T-helper 22 cell (primary cell): ENCODE measurements around the gene SLC25A10.
"Not testable (repeated sequence)": the region's sequence is repeated elsewhere in the genome, so short reads cannot be mapped to it uniquely, and the experiment has no call there.

Source experiments
- DNase-seq: peaks from one replicate; pipeline ENCODE4 v3.0.0-alpha.2; 2020; ENCODE audit warnings: low read depth

Gene SLC25A10, protein sequence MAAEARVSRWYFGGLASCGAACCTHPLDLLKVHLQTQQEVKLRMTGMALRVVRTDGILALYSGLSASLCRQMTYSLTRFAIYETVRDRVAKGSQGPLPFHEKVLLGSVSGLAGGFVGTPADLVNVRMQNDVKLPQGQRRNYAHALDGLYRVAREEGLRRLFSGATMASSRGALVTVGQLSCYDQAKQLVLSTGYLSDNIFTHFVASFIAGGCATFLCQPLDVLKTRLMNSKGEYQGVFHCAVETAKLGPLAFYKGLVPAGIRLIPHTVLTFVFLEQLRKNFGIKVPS

DNA sequence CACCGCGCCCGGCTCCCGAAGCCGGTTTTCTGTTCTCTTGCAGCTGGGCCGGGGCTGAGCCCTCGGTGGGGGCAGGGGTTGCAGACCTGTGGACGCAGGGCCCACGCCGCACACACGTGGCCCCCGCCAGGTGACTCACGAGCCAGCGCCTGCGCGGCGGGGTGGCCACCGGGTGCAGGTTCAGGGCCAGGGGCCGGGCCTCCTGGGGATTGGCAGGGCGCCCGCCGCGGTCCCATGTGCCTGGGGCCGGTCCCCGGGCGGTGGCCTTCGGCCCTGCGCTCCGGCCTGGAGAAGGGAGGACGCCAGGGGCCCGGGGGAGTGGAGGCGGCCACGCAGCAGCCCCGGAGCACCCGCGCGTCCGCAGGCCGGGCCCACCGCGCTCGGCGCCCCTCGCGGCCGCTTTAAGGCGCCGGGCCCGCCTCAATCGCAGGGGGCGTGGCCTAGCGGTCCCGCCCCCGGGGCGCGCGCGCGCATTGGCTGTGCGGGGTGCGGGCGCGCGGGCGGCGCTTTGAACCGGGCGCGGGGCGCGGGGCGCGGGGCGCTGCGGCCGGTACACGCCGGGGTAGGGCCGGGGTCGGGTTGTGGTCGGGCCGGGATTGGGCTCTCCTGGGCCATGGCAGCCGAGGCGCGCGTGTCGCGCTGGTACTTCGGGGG lies at the start of gene SLC25A10:
SLC25A10 (plus strand) TSS at position 471 of the 654 bp plus-strand sequence; CDS start at position 614, 143 bp downstream.
- peak; percentile 61 for DNase-seq

DNA sequence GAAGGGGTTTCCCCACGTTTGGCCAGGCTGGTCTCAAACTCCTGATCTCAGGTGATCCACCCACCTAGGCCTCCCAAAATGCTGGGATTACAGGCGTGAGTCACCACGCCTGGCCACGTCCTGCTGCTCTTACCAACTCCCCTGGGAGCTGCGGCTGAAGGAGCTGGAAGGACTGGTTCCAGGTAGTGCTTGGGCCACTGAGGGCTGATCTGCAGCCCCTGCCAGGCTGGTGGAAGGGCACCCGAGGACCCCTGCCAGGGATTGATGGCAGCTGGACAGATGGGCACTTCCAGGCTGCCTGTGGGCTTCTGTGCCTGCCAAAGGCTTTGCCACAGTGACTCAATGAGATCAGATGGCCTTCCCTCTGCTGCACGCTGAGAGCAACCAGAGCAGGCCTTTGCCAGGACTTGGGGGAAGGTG lies 48.0 kb upstream of the SLC25A10 start:
- DNase-seq: no peak

DNA sequence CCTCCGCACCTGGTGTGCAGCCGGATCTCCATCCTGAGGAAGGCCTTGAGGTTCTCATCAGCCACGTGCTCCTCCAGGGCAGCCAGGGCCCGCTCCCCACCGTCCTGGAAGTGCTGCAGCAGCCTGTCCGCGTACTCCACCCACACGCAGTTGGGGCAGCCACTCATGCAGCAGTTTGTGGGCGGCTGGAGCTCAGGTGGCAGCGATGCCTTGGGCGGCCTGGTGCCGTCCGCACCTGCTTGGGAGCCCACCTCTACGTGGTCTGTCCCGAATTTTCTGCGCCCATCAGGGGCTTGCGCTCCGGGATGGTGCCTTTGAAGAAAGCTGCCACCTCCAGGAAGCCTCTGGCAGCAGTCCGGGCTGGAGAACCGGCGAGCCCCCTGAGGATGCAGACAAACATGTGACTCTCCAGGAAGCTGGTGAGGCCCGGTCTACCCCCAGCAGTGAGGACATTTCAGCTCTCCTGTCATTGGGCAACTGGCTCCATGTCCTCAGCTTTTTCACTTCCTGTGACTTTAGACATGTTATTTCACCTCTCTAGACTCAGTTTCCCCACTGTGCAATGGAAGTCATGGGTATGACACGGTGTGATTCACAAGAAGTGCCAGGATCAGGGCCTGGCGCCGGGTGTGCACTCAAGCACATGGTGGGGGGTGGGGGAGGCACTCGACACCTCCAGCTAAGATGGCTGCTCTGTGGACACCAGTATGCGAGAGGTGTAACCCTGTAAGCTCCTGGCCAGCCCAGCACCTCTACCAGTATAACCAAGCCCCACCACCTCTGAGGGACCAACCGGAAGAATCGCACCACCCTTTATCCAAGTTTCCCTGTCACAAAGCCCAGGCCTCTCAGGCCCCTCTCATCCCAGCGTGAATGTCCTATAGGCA lies 46.6 kb upstream of the SLC25A10 start:
- no peak for DNase-seq

DNA sequence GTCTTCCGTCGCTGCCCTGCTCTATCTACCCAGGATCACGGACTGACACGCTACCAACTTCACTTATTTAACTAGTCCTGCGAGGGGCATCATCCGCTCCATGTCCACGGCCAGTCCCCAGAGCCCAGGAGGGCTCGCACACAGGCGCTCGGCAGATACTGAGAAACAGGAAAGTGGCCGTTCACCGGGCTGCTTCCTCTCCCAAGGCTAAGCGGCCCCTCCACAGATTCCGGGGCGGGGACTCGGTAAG lies 46.1 kb upstream of the SLC25A10 start:
- no peak for DNase-seq

DNA sequence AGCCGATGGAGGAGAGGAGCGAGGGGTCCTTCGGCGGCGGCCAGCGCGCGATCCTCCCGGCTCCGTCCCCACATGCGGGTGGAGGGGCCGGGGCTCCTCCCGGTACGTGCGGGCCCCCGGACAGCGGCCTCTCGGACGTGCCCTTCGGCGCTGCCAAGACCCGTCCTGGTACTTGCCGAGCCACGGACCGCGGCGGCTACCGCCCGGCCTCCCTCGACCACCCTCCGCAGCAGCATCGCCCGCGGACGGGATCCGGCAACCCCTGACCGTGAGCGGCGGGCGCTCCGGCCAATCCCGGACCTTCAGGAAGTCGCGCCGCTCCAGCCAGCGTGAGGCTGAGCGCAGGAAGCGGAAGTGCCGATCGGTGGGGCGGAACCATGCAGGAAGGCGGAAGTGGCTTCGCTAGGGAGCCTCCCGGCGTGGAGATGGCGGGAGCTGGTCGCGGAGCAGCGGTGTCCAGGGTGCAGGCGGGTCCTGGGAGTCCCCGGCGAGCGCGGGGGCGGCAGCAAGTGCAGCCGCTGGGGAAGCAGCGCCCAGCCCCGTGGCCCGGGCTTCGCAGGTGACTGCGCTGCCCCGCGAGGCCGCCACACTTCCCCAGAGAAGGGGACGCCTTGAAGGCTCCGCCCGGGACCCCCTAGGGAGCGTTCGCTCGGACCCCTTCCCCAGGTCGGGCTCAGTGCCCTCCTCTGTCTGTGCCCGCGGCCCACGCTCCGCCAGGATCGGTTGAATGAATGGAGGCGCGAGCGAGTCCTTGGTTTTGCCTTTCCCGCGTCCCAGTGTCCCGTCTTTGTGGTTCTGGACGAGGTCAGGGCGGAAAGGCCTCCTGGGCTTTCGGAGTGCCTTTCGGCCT lies 45.5 kb upstream of the SLC25A10 start, which contains the start of the genes CCDC137 and OXLD1:
CCDC137 (plus strand) TSS at position 396 of the 850 bp plus-strand sequence; CDS start at position 426, 30 bp downstream.
OXLD1 (minus strand) TSS at position 264 of the 850 bp plus-strand sequence; CDS start at position 236, 28 bp downstream.
- DNase-seq: peak; percentile 90

DNA sequence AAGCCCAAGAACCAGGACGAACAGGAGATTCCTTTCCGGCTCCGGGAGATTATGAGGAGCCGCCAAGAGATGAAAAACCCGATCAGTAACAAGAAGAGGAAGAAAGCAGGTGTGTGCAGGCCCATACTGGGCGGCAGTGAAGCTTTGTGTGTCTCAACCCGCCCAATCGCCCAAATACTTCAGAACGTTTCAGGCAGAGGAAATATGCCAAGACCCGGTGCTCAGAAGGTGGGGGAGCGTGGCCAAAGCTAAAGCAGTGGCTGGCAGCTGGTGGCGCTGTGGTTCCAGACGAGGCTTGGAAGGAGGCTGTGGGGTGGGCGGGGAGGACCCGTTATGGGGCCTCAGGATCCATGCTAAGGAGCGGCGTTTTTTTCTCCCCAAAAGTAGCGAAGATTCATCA lies 44.3 kb upstream of the SLC25A10 start:
- DNase-seq: no peak

DNA sequence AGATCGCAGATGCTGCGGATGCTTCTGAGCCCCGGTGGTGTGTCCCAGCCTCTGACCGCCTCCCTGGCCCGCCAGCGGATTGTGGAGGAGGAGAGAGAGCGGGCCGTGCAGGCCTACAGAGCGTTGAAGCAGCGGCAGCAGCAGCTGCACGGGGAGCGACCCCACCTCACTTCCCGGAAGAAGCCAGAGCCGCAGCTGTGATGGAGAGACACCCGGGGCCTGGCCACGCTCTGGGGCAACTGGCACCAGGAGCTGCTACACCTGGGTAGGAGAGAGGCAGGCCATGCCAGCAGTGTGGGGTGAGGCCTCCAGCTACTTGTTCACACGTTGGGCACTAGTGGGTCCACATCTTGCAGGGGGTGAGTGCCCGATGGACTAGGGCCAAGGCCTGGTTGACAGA lies 39.6 kb upstream of the SLC25A10 start:
- DNase-seq: no peak

DNA sequence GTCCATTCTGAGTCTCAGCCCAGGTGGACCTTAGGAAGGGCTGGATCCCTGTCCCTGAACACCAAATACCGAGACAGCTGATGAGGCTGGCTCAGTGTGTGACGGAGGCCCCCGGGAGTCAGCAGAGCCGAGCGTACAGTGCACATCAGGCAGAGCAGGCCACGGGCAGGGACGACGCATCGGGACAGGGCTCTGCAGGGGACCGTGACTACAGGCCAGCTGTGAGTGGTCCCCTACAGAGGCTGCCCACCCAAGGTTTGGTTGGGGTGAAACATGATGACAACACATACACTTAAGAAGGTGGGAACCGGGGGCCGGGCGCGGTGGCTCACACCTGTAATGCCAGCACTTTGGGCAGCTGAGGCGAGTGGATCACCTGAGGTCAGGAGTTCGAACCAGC lies 39.1 kb upstream of the SLC25A10 start:
- no peak for DNase-seq

DNA sequence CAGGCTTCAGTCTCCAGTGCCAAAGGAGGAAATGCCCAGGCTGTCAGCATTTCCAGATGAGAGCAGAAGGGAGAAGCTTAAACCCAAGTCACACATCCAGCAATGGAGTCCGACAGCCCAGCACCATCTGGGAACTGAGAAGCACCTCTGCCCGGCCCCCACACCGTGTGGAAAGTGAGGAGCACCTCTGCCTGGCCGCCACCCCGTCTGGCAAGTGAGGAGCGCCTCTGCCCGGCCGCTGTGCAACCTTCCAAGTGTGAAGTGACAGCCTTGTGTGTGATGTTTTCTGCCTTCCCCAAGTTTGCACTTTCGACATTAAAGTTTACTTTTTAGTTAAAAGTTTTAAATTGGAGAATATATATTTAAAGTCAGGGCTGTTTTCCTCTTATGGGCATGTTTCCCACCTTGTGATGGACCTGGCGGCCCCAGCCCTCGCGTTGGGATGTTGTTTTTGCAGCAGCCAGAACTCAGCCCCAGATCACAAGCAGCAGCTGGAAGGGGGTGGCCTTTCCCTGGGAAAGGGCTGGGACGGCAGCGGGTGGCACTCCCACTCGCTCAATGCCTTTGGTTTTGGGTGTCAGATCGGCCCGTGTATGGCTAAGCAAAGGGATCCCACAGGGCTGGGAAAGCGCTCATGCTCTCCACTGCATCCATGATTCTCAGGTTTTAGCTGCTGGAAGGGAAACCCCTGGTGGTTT lies 38.4 kb upstream of the SLC25A10 start:
- DNase-seq: no peak

DNA sequence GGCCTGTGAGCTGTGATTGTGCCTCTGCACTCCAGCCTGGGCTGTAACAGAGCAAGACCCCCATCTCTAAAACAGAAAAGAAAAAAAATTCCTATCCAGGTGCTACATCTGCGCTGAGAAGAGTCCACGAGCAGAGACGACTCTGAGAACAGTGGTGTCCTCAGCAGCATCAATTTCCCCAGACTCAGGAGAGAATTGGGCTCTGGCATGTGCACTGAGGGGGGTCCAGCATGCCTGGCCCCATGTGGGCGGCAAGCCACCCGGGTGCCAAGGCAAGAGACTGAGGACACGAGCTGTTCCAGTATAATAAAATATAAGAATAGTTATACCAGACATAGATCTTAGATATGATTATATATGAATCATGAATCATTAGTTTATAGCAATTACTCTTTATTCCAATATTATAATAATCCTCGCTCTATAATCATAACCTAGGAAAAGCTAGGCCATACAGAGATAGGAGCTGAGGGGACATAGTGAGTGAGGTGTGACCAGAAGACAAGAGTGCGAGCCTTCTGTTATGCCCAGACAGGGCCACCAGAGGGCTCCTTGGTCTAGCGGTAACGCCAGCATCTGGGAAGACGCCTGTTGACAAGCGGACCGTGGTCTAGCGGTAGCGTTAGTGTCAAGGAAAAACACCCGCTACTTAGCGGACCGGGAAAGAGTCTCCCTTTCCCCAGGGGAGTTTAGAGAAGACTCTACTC lies 36.4 kb upstream of the SLC25A10 start:
- DNase-seq: not testable (repeated sequence)

DNA sequence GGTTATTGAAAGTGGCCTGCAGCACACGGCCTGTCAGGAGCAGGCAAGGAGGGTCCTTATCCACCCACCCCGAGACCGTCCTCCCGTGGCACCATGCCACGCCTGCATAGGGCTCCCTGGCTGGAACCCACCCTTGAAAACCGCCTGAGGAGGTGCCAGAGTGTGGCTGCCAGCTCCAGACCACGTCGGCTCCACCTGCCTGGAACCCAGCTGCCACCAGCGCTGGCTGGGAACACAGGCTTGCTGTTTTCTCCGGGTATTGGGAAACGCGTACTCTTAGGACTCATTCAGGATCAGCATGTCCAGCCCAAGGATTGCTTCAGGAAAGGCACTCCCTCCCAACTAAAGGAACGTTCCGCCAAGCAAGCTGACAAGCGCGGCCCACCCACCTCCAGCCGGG lies 35.2 kb upstream of the SLC25A10 start:
- DNase-seq: no peak

DNA sequence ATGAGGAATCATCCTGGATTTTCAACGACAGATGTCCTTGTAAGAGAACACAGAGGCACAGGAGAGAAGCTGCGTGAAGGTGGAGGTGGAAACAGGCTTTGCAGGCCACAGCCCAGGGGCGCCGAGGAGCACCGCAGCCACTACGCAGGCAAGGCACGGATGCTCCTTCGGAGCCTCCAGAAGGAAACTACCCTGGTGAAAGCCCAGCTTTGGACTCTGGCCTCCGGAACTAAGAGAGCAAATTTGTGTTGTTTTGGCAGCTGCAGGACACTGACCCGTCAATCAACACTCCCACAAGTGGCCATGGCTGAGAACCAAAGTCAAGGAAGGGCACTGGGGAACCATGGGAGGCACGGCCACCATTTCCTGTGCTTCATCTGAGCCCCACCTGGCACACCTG lies 31.9 kb upstream of the SLC25A10 start:
- no peak for DNase-seq

DNA sequence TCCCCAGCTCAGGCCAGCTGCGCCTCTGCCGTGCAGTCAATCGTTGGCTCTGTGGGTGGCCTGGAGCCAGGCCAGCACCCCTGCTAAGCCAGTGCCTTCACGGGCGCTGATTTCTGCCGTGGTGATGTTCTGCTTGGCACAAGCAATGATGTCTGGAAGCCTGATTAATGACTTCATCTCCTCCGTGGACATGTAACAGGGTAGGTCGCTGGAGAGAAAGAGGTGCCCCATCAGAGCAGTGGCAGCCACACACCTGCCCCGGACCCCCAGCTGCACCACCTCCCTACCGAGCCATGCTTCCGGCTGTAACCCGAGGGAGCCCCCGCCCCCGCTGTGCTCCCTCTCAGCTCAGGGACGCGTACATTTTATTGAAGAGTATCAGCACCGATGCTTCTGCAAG lies 30.4 kb upstream of the SLC25A10 start:
- no peak for DNase-seq

DNA sequence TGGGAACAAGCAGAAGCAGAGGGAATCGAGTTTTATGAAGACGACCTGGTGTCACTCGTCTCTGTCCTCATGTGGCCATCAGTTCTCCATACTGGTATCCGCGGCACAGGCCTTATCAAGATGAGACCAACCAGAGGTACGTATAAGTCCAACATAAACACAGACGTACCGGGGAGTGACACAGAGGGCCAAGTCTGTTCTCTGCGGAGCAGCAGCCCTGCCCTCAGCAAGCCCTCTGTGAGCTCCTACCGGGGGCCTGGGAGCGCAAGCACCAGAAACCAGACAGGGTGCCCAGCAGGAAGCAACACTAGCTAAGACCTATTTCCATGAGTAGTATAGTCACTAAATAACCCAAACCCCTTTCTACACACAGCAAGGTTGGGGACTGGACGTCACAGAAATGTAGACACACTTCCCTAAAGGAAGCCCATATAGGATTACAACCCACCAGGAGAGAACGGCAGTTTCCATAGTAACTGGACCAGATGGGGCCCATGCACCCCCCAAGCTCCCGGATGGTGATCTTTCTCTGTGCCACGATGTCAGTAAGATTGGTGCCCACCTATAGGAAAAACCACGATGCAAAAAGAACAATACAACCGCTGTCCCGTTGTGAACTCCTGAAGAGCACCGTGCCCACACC lies 29.4 kb upstream of the SLC25A10 start:
- DNase-seq: no peak

DNA sequence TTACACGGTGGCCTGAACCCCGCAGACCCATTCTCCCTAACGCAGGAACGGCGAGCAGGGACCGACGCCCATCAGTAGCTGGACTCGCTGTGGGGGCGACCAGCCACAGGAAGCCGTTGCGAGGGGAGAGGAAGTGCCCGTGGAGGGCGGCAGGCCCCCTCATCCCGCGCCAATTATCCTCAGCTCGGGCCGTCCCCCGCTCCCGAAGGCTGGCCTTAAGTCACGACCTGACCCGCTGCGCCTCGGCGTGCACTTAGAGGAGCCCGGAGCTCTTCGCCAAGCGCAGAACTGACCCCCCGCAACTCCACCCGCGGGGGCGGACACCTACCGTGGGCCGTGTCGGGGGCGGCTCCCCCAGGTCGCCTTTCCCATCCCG lies 28.9 kb upstream of the SLC25A10 start:
- DNase-seq: no peak

DNA sequence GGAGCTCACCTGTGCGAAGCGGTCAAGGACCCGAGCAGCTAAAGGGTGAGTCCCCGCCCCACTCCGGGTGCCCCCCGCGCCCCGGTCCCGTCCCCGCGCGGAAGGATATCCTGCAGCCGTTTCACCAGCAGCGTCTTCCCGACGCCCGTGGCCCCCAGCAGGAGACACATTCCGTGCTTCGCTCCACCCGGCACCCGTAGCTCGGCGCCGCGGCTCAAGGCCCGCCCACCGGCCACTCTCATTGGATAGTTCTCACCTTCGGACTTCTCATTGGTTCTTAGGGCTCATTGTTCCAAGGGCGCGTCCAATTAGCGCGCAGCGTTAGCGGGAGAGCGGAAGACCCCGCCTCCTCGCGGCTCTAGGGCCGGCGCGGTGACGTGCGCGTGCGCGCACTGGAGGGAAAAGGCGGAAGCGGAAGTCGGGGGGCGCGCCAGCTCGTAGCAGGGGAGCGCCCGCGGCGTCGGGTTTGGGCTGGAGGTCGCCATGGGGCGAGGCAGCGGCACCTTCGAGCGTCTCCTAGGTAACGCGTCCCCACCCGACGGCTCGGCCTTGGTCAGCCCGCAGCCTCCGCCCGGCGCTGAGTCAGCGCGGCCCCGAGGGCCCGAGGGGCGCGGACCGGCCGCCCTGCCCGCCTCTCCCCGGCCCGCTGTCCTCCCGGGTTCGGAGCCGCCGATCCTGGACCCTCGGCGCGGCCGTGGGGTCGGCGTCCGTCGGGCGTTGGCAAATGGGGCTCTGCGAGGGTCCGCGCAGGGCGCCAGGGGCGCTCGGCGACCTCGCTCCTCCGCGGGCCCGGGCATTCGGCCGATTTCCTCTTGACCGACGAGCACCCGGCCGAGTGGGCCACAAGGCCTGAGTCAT lies 28.3 kb upstream of the SLC25A10 start, which contains the start of the genes ARL16 and HGS:
ARL16 (minus strand) TSS at position 214 of the 858 bp plus-strand sequence; CDS start at position 170, 44 bp downstream.
HGS (plus strand) TSS at position 428 of the 858 bp plus-strand sequence; CDS start at position 484, 56 bp downstream.
- DNase-seq: peak; percentile 94

DNA sequence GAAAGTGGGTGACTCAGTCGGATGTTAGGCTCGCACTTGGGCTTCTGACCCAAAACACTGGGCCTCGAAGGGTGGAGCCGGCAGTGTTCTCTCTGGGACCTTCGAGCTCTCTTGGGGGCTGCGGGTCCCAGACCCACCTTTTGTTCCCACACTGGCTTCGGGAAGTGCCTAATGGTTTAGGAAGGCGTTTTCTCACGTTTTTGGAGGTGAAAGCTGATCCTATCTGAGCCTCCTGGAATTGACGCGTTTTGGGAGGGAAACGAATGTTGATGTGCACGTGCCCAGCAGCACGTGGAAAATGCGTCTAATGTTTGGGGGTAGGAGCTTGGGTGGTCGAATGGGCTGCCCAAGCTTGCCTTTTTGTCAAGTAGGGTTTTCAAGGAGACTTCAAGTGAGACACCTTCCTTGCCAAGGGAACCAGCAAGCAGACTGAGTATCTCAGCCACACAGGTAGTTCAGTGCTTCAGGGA lies 27.6 kb upstream of the SLC25A10 start:
- DNase-seq: no peak

DNA sequence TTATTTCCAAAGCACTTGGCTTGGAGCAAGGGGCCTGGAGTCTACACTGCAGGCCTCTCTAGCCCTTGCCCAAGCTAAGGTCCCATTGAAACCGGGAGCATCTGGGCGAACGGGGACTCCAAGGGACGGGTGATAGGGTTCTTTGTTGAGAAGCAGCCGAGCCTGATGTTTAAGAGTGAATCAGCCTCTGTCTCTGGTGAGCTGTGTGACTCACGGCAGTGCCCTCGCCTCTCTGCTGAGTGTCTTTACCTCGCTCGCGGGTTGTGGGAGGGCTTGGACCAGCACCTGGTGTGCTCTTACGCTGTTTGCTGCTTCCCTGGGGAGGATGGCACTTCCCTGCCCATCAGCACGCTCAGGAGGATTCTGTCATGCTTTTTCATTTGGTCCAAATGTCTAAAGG lies 27.0 kb upstream of the SLC25A10 start:
- no peak for DNase-seq

DNA sequence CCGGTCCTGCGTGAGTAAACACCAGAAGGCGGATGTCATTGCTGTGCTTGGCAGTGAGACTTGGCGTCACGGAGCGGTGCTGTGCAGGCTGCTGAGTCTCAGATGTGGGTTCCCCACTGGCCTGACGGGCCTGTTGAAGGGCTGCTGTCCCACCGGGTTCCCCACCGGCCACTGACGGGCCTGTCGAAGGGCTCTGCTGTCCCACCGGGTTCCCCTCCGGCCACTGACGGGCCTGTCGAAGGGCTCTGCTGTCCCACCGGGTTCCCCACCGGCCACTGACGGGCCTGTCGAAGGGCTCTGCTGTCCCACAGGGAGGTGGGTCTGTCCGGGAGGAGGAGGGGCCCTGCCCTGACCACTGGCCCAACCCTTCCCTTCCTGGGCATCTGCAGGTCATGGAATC lies 25.5 kb upstream of the SLC25A10 start:
- no peak for DNase-seq
